DMS 273 (cell line): ENCODE measurements around the gene ZNF689.
"Not testable (repeated sequence)": the region's sequence is repeated elsewhere in the genome, so short reads cannot be mapped to it uniquely, and the experiment has no call there.

Source experiments
- DNase-seq: peaks from one replicate; lab custom pipeline; 2025; ENCODE audit not compliant: unreplicated experiment; lab: John Stamatoyannopoulos, UW

Gene ZNF689

DNA sequence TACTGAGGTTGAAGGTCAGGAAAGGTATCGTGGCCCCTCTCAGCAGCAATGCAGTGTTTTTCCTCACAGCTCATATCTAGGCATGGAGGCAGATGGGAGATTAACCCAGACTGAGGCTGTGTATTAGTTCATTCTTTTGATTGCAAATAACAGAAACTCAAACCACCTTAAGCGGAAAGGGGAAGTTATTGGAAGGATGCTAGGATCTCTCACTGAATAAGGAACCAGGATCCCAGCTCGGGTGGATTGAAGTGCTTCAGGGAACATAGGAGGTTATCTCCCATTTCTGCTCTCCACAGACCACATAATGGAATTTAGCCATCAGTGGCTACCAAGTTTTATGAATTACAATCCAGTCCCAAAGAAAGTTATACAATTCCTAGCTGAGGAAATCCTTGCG, 8.2 kb downstream of the ZNF689 start:
- DNase-seq: no peak

DNA sequence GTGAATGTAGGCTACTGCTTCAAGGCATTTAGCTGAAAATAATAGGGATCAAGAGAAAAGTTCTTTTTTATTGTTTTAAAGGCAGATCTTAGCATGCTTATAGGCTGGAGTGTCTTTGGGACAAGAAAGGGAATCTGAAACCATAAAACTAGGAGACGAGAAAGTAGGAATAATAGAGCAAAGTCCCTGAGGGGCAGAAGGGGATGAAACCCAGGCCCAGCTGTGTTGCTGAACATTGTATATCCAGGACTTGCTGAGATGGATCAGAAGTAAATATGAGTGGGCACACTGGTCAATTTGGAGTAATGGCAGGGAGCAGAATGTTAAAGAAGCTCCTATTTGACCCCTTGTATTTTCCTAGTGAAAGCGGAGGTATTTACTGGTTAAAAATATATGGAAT, 9.3 kb downstream of the ZNF689 start:
- no peak for DNase-seq

DNA sequence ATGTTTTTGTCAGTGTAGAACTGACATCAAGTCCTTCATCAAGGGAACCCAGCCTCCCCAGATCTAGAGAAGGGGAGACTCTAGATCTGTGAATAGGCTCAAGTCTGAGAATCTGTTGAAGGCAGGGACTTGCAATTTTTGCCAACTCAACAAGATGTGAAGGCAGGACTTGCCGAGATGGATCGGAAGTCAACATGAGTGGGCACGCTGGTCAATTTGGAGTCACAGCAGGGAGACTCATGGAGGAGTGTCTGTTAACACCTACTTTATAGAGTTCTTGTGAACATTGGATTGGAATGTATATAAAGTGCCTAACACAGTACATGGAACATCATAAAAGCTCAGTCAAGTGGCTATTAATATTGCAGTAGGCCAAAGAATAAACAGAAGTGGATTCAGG, 10.0 kb downstream of the ZNF689 start:
- DNase-seq: no peak

DNA sequence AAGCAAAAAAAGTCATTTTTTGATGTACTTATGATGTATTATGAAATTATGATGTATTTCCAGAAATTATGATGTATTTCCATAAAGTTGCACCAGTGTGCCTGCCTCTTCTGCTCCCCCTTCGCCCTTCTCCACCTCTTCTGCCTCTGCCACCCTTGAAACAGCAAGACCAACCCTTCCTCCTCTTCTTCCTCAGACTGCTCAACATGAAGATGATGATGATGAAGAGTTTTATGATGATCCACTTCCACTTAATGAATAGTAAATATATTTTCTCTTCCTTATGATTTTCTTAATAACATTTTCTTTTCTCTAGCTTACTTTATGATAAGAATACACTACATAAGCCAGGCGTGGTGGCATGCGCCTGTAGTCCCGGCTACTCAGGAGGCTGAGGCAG, 17.3 kb downstream of the ZNF689 start:
- no peak for DNase-seq

DNA sequence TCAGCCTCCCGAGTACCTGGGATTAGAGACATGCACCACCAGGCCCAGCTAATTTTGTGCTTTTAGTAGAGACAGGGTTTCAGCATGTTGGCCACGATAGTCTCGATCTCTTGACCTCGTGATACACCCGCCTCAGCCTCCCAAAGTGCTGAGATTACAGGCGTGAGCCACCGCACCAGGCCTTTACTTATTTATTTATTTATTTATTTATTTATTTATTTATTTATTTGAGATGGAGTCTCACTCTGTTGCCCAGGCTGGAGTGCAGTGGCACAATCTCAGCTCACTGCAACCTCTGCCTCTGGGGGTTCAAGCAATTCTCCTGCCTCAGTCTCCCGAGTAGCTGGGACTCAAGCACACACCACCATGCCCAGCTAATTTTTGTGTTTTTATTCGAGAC, 19.3 kb downstream of the ZNF689 start:
- not testable (repeated sequence) for DNase-seq

DNA sequence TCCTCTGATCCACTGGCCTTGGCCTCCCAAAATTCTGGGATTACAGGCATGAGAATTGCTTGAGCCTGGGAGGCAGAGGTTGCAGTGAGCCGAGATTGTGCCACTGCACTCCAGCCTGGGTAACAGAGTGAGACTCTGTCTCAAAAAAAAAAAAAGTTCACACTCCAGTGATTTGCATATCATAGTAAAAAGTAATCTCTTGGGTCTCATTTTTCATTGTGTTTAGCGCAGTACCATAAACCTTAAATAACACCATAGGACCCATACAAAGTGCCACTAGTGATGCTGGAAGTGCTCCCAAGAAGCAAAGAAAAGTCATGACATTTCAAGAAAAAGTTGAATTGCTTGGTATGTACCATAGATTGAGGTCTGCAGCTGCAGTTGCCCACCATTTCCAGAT, 20.6 kb downstream of the ZNF689 start:
- DNase-seq: not testable (repeated sequence)

DNA sequence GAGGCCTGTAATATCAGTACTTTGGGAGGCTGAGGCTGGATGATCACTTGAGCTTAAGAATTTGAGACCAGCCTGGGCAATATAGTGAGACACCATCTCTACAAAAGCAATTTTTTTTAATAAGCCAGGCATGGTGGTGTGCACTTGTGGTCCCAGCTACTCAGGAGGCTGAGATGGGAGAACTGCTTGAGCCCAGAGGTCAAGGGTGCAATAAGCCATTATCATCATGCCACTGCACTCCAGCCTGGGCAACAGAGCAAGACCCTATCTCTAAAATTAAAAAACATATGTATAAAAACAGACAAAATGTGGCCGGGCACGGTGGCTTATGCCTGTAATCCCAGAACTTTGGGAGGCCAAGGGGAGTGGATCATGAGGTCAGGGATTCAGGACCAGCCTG, 21.5 kb downstream of the ZNF689 start:
- no peak for DNase-seq

DNA sequence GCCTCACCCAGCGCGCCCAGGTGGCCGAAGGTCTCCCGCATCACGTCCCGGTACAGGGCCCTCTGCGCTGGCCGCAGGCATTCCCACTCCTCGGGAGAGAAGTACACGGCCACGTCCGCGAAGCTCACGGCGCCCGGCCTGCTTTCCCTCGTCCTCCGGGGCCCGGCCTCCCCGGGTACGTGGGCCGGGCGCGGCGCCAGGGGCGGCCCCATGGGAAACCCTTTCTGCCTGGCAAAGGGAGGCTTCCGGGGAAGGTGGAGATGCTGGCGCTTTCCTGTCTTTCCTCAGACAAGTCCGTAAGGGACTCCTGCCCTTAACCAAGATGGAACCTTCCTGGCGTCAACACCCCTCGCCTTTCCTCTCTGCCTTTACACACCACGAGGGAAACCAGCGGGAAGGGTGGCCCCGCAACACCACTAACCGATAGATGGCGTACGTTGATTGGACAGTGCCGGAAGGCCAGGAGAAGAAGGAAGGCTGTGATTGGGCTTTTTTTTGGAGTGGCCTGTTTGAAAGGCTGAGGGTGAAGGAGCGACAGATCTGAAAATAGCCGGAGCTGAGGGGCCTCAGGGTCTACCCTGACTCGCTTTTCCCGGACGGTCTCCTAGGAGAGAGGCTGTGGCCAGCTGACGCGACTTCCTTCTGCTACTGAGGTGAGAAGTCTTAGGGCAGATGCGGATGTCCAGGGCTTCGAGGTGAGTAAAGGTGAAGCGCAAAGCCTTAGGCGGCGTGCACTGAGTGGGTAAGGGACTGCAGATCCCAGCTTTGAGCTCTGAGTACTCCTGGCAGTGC, 24.6 kb downstream of the ZNF689 start, which contains the start of gene ZNF785:
ZNF785 (minus strand) TSS at position 298 of the 792 bp plus-strand sequence; CDS start at position 212, 86 bp downstream.
- peak; percentile 99 for DNase-seq

DNA sequence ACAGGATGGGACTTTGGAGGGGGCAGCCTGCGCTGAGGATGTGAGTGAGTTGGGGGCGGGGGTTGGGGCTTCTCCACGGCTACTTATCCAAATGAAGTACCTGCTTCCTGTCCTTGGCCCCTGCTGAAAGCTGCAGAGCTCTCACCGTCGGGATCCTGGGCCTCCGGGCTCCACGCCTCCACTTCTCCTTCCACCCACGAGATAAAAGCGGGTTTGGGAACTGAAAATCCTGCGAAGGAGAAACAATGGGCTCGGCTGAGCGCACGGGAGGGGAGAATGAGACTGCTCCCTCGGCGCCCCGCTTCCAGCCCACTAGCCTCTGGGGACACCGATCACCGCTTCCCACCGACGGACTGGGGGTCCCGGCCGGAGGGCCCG, 25.2 kb downstream of the ZNF689 start:
- peak; percentile 55 for DNase-seq

DNA sequence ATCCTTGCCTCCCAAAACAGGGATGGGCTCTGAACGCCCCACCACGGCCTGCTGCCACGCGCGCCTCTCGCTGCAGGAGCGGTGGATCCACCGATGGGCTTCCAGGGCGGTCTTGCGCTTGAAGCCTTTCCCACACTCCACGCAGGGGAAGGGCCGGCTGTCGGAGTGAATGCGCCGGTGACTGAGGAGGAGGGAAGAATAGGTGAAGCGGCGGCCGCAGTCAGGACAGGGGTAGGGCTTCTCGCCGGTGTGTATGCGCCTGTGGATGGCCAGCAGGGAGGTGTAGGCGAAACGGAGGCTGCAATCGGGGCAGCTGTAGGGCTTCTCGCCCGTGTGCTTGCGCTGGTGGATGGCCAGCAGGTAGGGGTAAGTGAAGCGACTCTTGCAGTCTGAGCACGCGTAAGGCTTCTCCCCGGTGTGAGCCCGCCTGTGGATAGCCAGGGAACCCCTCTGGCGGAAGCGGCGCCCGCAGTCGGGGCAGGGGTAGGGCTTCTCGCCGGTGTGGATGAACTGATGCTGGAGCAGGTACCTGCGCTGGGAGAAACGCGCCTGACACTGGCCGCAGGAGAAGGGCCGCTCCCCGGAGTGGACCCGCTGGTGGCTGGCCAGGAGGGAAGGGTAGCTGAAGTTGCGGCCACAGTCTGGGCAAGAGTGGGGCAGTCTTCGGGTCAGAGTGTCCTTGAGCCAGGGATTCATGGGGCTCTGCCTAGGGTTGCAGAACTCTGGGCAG, 27.4 kb downstream of the ZNF689 start:
- DNase-seq: no peak

DNA sequence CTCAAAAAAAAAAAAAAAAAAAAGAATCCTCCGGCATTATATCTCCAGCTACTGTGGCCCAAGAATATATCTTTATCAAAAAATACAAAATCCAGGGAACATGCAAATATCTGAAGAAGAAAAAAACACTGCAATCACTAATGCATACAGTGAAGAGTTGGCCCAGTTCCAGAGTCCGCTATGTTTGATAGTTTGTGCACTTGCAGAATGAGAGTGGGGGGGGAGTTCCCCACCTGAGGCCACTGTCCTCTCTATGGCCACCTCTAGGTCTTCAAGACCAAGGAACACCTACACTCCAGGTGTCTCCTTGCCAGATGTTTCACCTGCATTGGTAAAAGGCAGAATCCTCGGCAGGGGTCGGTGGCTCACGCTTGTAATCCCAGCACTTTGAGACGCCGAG, 28.7 kb downstream of the ZNF689 start:
- DNase-seq: no peak

DNA sequence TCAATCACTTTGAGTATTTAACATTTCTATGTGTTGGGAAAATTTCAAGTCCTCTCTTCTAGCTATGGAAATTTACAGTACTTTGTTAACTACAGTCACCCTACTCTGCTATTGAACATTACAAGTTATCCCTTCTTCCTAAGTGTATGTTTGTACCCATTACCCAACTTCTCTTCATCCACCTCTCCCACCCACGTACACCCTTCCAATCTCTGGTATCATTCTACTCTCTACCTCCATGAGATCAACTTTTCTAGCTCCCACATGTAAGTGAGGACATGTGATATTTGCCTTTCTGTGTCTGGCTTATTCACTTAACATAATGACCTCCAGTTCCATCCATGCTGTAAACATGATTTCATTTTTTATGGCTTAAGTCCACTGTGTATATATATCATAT, 35.5 kb downstream of the ZNF689 start:
- no peak for DNase-seq

DNA sequence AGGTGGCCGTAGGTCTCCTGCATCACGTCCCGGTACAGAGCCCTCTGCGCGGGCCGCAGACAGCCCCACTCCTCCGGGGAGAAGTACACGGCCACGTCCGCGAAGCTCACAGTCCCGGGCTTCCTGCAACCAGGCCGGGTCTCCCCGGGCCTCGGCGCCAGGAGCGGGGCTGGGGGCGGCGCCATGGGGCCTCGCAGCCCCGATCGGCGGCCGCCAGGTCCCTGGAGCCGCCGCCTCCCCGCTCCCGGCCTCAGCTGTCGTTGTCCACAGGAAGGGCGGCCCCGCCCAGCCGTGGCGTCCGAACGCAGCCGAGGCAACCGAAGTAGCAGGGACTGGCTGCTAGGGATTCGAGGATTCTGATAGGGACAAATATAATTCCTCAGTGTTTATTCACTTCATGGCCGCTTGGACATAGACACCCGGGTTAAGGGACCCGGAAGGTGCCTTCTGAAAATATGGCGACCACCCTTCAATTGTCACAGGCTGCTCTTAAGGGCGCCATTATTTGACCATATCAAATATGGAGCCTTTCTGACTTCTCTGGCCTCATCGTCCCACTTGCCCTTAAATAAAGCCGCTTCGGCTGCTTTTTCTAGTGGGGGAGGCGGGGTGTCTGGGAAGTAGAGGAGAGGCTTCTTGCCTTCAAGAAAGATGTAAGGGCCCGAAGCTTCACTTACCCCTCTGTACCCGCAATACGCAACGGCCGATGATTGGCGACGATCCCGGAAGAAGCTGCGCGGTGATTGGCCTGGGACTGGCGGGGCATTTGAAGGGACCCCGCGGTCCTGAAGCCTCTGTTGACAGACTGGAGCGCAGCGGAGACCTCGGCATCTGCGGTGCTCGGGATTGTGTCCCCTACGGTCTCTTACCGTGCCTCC, 38.5 kb downstream of the ZNF689 start, which contains the start of gene ZNF688:
ZNF688 (minus strand) TSS at position 270 of the 878 bp plus-strand sequence; CDS start at position 185, 85 bp downstream.
- DNase-seq: peak; percentile 98

DNA sequence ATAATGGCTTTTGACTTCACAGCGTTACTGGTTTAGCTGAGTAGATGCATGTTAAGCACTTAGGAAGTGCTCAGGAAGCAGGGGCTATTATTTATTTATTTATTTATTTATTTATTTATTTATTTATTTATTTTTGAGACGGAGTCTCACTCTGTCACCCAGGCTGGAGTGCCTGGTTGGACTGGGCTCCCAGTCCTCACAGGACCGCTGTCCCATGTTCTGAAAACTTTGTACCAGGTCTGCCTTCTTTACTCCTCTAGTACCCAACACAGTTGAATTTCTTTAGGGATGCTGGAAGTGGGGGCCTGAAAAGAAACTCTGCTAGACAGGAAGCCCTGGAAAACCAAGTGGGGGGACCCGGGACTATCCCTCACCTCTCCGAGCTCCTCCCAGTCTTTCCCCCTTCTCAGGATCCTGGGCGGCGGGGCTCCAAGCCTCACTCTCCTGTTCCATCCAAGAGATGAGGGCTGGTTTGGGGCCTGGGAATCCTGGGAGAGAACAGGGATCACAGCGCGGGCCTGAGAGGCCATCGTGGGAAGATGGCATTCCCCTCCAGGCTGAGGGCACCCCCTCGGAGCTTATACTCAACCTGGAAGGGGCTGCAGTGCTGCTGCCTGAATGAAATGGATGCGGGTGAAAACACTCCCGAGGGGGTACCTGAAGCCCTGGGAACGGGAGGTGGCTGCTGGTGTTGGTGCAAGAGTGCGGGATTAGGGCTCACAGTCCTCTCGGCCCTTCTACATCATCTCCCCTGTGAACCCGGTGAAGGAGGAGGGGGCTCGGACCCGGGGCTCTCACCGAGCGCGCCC, 39.3 kb downstream of the ZNF689 start:
- no peak for DNase-seq

DNA sequence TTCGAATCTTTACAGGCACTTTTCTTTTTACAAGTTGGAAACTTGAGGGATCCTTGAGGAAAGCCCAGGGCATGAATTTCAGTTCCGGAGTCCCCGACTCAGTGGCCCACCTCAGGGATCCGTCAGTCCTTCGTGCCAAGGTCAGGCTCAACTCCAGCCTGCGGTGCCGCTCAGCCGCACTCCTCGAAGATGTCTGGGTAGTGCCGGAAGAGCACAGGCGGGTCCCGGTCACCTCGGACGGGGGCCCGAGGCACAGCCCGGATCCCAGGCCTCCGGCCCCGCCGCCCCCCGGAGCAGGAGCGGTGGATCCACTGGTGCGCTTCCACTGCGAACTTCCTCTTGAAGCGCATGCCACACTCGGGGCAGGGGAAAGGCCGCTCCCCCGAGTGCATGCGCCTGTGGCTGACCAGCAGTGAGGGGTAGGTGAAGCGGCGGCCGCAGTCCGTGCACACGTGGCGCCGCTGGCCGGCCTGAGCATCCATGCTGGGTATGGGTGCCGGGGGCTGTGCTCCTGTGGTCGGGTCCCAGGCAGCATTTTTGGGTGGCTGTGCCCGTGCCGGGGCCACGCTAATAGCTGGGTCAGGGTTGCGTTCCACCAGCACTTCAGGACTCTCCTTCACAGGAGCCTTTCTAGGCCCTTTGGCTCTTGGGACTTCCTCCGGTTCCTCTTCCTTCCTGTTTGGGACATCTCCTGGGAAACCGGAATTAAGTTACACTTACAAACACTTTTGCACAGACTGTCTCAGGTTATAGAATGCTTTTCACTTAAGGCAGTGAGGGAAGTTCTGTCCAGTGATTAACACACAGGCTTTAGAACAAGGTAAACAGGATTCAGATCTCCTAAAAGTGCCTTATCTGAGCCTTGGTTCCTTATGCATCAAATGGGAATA, 40.2 kb downstream of the ZNF689 start:
- DNase-seq: no peak

DNA sequence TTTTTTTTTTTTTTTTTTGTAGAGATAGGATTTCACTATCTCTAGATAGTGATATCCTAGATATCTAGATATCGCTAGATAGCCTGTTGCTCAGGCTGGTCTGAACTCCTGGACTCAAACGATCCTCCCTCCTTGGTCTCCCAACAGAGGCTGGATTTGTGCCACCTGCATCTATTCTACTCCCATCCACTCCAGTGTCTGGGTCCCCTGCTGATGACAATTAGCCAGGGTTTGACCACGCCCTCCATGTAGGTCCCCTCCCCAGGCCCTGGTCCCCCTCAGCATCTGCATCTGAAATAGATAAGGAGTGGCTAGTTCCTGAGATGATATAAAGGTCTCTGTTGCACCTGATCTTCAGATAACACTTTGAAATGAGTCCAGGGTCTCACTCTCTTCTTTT, 40.9 kb downstream of the ZNF689 start:
- DNase-seq: no peak

DNA sequence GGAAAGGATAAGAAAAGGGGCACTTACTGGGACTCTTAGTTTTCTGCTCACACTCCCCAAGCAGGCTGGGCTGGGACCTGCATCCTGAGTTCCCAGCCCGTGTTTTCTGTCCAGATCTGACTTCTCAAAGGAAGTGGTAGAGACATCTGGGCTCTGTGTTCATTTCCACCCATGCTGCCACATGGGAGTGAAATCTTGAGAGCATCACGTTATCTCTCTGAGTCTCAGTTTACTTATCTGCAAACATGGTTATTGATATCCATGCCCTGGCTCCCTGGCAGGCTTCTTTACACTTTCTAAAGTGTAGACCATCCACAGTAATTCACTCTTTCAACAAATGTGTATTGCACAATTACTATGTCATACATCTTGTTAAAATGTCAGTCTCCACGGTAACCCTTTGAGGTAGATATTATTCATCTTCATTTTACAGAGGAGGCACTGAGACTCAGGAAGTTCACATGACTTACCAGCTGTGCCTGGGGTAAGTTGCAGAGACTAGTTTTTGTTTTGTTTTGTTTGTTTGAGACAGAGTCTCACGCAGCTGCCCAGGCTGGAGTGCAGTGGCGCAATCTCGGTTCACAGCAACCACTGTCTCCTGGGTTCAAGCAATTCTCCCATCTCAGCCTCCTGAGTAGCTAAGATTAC, 42.1 kb downstream of the ZNF689 start:
- peak; percentile 47 for DNase-seq

DNA sequence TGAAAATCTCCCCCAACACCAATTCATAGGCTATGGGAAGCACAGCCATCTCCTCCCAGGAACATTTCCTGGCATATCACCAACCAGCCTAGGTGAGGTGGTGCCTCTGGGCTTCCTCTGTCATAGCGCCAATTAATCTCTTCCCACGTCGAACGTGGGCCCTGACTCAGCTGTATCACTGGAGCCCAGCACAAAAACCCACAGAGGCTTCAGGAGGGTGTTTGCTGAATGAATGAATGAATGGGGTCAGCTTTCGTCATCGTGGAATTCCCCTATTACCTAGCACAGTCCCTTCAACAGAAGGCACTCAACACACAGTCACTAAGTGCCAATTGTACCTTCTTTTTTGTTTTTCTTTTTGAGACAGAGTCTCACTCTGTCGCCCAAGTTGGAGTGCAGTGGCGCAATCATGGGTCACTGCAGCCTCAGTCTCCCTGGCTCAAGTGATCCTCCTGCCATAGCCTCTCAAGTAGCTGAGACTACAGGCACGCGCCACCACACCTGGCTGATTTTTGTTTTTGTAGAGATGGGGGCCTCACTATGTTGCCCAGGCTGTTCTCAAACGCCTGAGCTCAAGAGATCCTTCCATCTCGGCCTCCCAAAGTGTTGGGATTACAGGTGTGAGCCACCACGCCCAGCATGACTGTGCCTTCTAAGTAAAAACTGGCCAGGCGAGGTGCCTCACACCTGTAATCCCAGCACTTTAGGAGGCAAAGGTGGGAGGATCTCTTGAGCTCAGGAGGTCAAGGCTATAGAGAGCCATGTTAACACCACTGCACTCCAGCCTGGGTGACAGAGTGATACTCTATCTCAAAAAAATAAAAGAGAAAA, 42.8 kb downstream of the ZNF689 start:
- DNase-seq: no peak
